Glutamatergic neuron (in vitro differentiated cells): ENCODE results near the gene CRYBG2. TPM values are rescaled to one million over a fixed set of nuclear protein-coding genes. Genes with fewer than 3 reads are reported as not detected.
"Not testable (repeated sequence)": the region's sequence is repeated elsewhere in the genome, so short reads cannot be mapped to it uniquely, and the experiment has no call there.

Experiments used
- DNase-seq: peaks from one replicate; pipeline ENCODE4 v3.0.0; 2022
- H3K27ac Mint-ChIP-seq: one replicate; pipeline ENCODE4 v1.8.0; 2020; ENCODE audit warnings: mild to moderate bottlenecking, mixed read lengths, inconsistent platforms; ENCODE audit not compliant: unreplicated experiment
- H3K27me3 Mint-ChIP-seq: one replicate; pipeline ENCODE4 v1.8.0; 2020; ENCODE audit warnings: mild to moderate bottlenecking, moderate library complexity, mixed read lengths, inconsistent platforms; ENCODE audit not compliant: unreplicated experiment
- H3K36me3 Mint-ChIP-seq: one replicate; pipeline ENCODE4 v1.8.0; 2020; ENCODE audit warnings: mild to moderate bottlenecking, mixed read lengths, inconsistent platforms; ENCODE audit not compliant: unreplicated experiment
- H3K4me1 Mint-ChIP-seq: one replicate; pipeline ENCODE4 v1.8.0; 2020; ENCODE audit warnings: mild to moderate bottlenecking, low read depth, mixed read lengths, inconsistent platforms; ENCODE audit not compliant: unreplicated experiment
- H3K4me3 Mint-ChIP-seq: one replicate; pipeline ENCODE4 v1.8.0; 2020; ENCODE audit warnings: mild to moderate bottlenecking, mixed read lengths, inconsistent platforms; ENCODE audit not compliant: unreplicated experiment
- H3K9me3 Mint-ChIP-seq: one replicate; pipeline ENCODE4 v1.8.0; 2020; ENCODE audit warnings: mild to moderate bottlenecking, moderate library complexity, mixed read lengths, inconsistent platforms; ENCODE audit not compliant: unreplicated experiment
- CTCF ChIP-seq: fragments of 200-600 bp; sonication (generic); IDR thresholded peaks from one replicate; pipeline ENCODE4 v1.5.0; 2021; ENCODE audit not compliant: partially characterized antibody, unreplicated experiment
- total RNA-seq: library from RNA; stranded (reverse); fragmentation: NEBNext Ultra II Directional; extraction: Animal tissue kit (Norgen Biotek cat#: 25700); gene quantifications from one replicate; pipeline ENCODE4 v1.2.1, GENCODE V29; 2021; ENCODE audit not compliant: unreplicated experiment

CRYBG2 gene
- total RNA-seq, 1 donor from 2014 or later = 2.2 TPM

- Mint-ChIP-seq H3K27ac (no peak overlapping the region), H3K4me1 (no peaks in the 10 kb centered on the region), H3K36me3 (no peaks in the 10 kb centered on the region), H3K4me3 (no peak overlapping the region), H3K27me3 (peaks cover 8% of the 10 kb centered on the region), H3K9me3 (peaks cover 4% of the 10 kb centered on the region)
- TF ChIP-seq CTCF = no peak
- DNase-seq = no peak
Observed at GRCh38 chr1:26373789-26374188, 19.9 kb upstream of the CRYBG2 start.

GRCh38 chr1:26373281-26373680 is 19.4 kb upstream of the CRYBG2 start:
- Mint-ChIP-seq H3K9me3 (peaks cover 4% of the 10 kb centered on the region), H3K27ac (no peak overlapping the region), H3K27me3 (peaks cover 8% of the 10 kb centered on the region), H3K36me3 (no peaks in the 10 kb centered on the region), H3K4me3 (no peak overlapping the region), H3K4me1 (no peaks in the 10 kb centered on the region)
- DNase-seq = no peak
- TF ChIP-seq CTCF = no peak

- H3K4me3 Mint-ChIP-seq, H3K4me1 Mint-ChIP-seq, H3K27me3 Mint-ChIP-seq, H3K9me3 Mint-ChIP-seq, DNase-seq, H3K27ac Mint-ChIP-seq, H3K36me3 Mint-ChIP-seq: not testable (repeated sequence)
Observed at GRCh38 chr1:26372611-26373010, 18.7 kb upstream of the CRYBG2 start, which contains the start of gene ZNF683. TSS of gene ZNF683 (minus strand) at chr1:26372750. CDS start at chr1:26368571, 4,179 bp downstream.

- Mint-ChIP-seq H3K4me1 (no peaks in the 10 kb centered on the region), H3K27me3 (peaks cover 7% of the 10 kb centered on the region), H3K4me3 (no peak overlapping the region), H3K9me3 (peaks cover 4% of the 10 kb centered on the region), H3K27ac (no peak overlapping the region), H3K36me3 (no peaks in the 10 kb centered on the region)
- no peak for DNase-seq
- no peak for TF ChIP-seq CTCF
Observed at GRCh38 chr1:26372039-26372438, 18.1 kb upstream of the CRYBG2 start.

GRCh38 chr1:26370591-26371382 is 16.9 kb upstream of the CRYBG2 start:
- Mint-ChIP-seq H3K27me3 (peaks cover 7% of the 10 kb centered on the region), H3K4me3 (no peak overlapping the region), H3K4me1 (no peaks in the 10 kb centered on the region), H3K27ac (no peak overlapping the region), H3K36me3 (no peaks in the 10 kb centered on the region), H3K9me3 (peaks cover 4% of the 10 kb centered on the region)
- DNase-seq = no peak
- no peak for TF ChIP-seq CTCF
